B cell (primary cell): ENCODE results near the gene NOD2.

Experiments
- CTCF ChIP-seq: fragments of 200-600 bp; IDR thresholded peaks from one replicate; pipeline ENCODE4 v1.8.0; 2022; ENCODE audit warnings: antibody characterized with exemption, mild to moderate bottlenecking
- EZH2 ChIP-seq: IDR thresholded peaks from 2 replicates; pipeline ENCODE4 v1.6.1; 2012; ENCODE audit warnings: borderline replicate concordance, low read depth, mild to moderate bottlenecking, moderate library complexity, low read length; ENCODE audit not compliant: insufficient read depth, poor library complexity, severe bottlenecking

GRCh38 chr16:50741781-50742575, 48.6 kb downstream of the NOD2 start, which contains the start of gene CYLD:
- TF ChIP-seq CTCF: no peak
- no peak for TF ChIP-seq EZH2
